DMS 273 (cell line): ENCODE measurements around the gene SLC2A14.

Experiments
- DNase-seq: peaks from one replicate; lab custom pipeline; 2025; ENCODE audit not compliant: unreplicated experiment; lab: John Stamatoyannopoulos, UW

SLC2A14 gene

DNA sequence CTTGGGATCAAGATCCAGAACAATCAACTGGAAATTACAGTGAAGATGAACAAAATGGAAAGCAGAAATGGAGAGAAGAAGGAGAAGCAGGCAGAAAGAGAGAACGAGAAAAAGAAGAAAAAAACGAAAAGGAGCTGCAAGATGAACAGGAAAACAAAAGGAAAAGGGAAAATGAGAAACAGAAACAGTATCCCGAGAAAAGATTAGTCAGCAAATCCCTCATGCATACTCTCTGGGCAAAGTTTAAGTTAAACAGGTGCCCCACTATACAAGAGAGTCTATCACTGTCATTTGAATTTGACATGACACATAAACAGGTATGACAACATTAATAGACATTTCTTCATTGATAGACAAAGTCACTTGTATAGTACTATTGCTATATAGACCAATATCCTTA is 102.7 kb downstream of the SLC2A14 start:
- no peak for DNase-seq
